Stimulated activated naive B cell treated with anti-CD40 and anti-IgM and Interleukin-4, amounts not matched to agents 10 μg/mL and 1 μg/mL and 100 μg/mL, for 72 hours (primary cell): ENCODE results near the gene NEMP1.

ENCODE experiments used
- ATAC-seq, 2 donors: fragments of 150-1000 bp; cut with Tn5 transposase; replicated peaks; 2 replicates each; pipeline ENCODE4 v1.10.0; 2021; ENCODE audit warnings: moderate library complexity in 1 of 2
- DNase-seq: peaks from one replicate; pipeline ENCODE4 v3.0.0; 2021
- H3K27ac Mint-ChIP-seq: one replicate; pipeline ENCODE4 v1.8.0; 2022; ENCODE audit warnings: mild to moderate bottlenecking, mixed read lengths
- H3K27me3 Mint-ChIP-seq, 2 donors: one replicate each; pipeline ENCODE4 v1.8.0; 2022; ENCODE audit warnings: mixed read lengths in 2 of 2
- H3K36me3 Mint-ChIP-seq, 2 donors: one replicate each; pipeline ENCODE4 v1.8.0; 2022; ENCODE audit warnings: mixed read lengths in 2 of 2, mild to moderate bottlenecking in 1 of 2
- H3K4me1 Mint-ChIP-seq, 2 donors: one replicate each; pipeline ENCODE4 v1.8.0; 2022; ENCODE audit warnings: mixed read lengths in 2 of 2, mild to moderate bottlenecking in 1 of 2
- H3K4me3 Mint-ChIP-seq, 2 donors: one replicate each; pipeline ENCODE4 v1.8.0; 2022; ENCODE audit warnings: mild to moderate bottlenecking in 2 of 2, mixed read lengths in 2 of 2, moderate library complexity in 1 of 2
- H3K9me3 Mint-ChIP-seq, 2 donors: one replicate each; pipeline ENCODE4 v1.8.0; 2022; ENCODE audit warnings: mixed read lengths in 2 of 2, mild to moderate bottlenecking in 1 of 2

Gene NEMP1

GRCh38 chr12:57112492-57113294 lies 34.1 kb upstream of the NEMP1 start:
- no peaks in the 10 kb centered on the region for H3K27me3 Mint-ChIP-seq
- DNase-seq (no peak), ATAC-seq (peak; percentile 67 to 69)
- peak overlapping the region; percentile 92 to 94 for H3K4me3 Mint-ChIP-seq
- H3K36me3 Mint-ChIP-seq, result peaks cover 25 to 31% of the 10 kb centered on the region in 2 donors
- peak overlapping the region; percentile 97 for H3K27ac Mint-ChIP-seq
- no peaks in the 10 kb centered on the region for H3K9me3 Mint-ChIP-seq
- peaks cover 32 to 41% of the 10 kb centered on the region in 2 donors for H3K4me1 Mint-ChIP-seq

- Mint-ChIP-seq H3K36me3 (peaks cover 34 to 46% of the 10 kb centered on the region in 2 donors), H3K27me3 (no peaks in the 10 kb centered on the region), H3K27ac (peak within 1 kb of the TSS; percentile 97), H3K4me3 (peak within 1 kb of the TSS; percentile 92 to 94), H3K9me3 (no peaks in the 10 kb centered on the region), H3K4me1 (peaks cover 42 to 56% of the 10 kb centered on the region in 2 donors)
- ATAC-seq (peak; percentile 71 to 72), DNase-seq (peak; percentile 77)
These were observed 32.6 kb upstream of the NEMP1 start, which contains the start of gene STAT6 for GRCh38 chr12:57111031-57111734. Gene STAT6, minus strand, starts transcription at chr12:57111362. Its CDS starts 3,084 bp downstream, at chr12:57108278.

DNA sequence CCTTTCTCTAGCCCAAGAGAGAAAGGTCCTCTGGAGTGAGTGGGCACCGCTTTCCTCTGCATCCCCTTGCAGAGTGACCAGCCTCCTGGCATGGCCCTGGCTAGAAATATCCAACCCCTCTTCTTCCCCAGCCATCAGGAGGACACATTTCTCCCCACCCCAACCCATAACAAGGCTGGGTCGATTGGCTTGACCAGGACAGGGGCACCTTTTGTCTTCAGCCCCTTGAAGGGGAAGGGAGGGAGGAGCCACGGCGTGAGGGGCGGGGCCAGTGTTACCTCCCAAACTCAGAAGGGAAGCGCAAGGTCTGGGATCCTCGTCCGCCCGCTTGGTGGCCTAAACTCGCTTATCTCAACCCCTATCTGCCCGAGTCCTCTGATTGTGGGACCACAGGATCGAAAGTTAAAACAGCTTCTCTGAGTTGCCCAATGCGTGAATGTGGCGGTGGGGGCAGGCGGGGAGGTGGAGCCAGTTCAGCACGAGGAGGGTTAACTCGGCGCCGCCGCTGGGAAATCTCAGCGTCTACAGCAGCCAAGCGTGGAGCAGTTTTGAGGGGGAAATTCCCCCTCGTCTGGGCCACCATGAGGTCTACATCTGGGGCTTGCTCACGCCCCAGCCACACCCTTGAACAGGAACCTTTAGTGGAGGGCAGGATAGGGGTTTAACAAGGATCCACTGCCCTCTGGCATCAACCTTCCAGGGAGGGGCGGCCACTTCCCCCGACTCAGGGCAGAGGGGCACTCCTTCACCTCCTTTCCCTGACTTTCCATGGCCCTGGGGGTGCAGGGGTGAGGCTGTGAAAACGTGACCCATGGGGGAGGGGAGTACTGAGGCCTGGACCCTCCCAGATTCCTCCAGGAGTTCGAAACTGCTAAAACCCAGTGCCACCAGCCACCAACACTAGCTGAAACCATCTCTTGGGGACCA lies 31.8 kb upstream of the NEMP1 start:
- peak; percentile 80 for DNase-seq
- Mint-ChIP-seq H3K36me3 (peaks cover 39 to 54% of the 10 kb centered on the region in 2 donors), H3K4me3 (peak overlapping the region; percentile 92 to 94), H3K27ac (peak overlapping the region; percentile 97), H3K9me3 (no peaks in the 10 kb centered on the region), H3K27me3 (no peaks in the 10 kb centered on the region), H3K4me1 (peaks cover 43 to 62% of the 10 kb centered on the region in 2 donors)
- peak; percentile 73 for ATAC-seq

GRCh38 chr12:57109207-57110103 lies 30.9 kb upstream of the NEMP1 start:
- Mint-ChIP-seq H3K4me3 (peak overlapping the region; percentile 92 to 94), H3K9me3 (no peaks in the 10 kb centered on the region), H3K4me1 (peaks cover 46 to 71% of the 10 kb centered on the region in 2 donors), H3K36me3 (peaks cover 47 to 63% of the 10 kb centered on the region in 2 donors), H3K27ac (peak overlapping the region; percentile 97), H3K27me3 (no peaks in the 10 kb centered on the region)
- no peak for ATAC-seq
- DNase-seq, result no peak

GRCh38 chr12:57107456-57108155 lies 29.0 kb upstream of the NEMP1 start:
- H3K4me1 Mint-ChIP-seq, result peaks cover 45 to 82% of the 10 kb centered on the region in 2 donors
- no peak for ATAC-seq
- DNase-seq, result no peak
- no peaks in the 10 kb centered on the region for H3K9me3 Mint-ChIP-seq
- H3K4me3 Mint-ChIP-seq, result peak overlapping the region; percentile 73 to 76
- no peaks in the 10 kb centered on the region for H3K27me3 Mint-ChIP-seq
- peaks cover 52 to 76% of the 10 kb centered on the region in 2 donors for H3K36me3 Mint-ChIP-seq
- peak overlapping the region; percentile 53 for H3K27ac Mint-ChIP-seq

DNA sequence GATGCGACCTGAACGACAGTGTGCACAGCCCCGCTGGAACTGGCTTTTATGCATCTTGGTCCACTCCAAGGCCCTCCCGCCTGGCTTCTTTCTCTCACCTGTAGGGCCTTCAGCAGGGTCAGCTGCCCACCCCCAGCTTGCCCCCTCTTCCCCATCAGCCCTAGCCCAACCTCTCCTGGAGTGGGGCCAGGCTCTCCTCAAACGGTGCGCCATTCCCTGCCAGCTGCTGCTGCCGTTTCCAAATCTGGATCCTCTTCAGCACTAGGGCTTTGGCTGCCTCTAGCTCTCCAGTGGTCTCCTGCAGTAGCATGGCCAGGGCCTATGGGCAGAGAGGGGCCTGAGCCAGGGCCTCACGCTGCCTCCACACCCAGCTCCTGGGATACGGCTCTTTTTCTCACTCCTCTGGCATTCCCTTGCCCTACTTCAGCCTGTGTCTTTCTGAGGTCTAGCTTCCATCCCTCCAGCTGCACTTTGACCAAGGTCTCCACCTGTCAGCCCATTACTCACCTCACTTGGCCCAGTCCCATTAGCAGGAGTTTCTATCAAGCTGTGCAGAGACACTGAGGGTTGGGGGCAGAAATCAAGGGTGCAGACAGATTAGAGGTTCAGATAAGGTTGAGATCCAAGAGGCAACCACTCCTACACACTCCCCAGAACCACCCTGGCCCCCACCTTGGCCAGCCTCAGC lies 27.6 kb upstream of the NEMP1 start:
- Mint-ChIP-seq H3K36me3 (peaks cover 61 to 82% of the 10 kb centered on the region in 2 donors), H3K27me3 (no peaks in the 10 kb centered on the region), H3K9me3 (no peaks in the 10 kb centered on the region), H3K27ac (peak overlapping the region; percentile 83), H3K4me3 (no peak overlapping the region), H3K4me1 (peaks cover 44 to 80% of the 10 kb centered on the region in 2 donors)
- DNase-seq (no peak), ATAC-seq (no peak)

DNA sequence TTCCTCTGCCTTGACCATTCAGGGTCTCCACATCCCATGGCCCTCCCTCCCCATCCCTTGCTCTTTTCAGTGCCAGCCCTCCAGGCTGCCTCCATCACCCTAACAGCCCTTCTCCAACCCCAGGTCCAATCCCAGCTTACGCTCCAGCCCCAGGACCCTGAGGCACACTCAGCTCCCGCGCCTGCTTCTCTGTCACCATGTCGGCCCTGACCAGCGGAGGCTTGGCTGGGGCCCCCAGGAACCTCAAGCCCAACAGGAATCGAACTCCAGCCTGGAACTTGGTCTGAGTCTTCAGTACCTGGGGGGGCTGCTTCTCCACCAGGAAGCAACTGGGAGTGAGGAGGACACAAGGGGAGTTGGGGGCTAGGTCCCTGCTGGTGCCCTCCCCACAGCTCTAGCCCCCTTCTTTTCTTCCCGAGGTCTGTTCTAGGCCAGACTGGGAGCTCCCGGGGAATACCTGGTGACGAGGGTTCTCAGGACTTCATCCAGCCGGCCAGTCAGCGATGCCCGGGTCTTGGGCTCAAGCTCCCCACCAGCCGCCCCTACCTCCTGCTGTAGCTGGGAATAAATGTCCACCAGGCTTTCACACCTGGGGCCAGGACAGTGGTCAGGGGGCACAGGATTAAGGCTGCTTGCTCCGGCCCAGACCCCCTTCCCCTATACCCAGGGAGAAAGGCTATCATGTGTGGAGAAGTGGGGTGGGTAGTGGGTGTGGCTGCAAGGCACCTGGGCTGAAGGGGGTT lies 26.6 kb upstream of the NEMP1 start:
- Mint-ChIP-seq H3K4me3 (no peak overlapping the region), H3K36me3 (peaks cover 57 to 77% of the 10 kb centered on the region in 2 donors), H3K4me1 (peaks cover 45 to 81% of the 10 kb centered on the region in 2 donors), H3K27ac (peak overlapping the region; percentile 77), H3K9me3 (no peaks in the 10 kb centered on the region), H3K27me3 (no peaks in the 10 kb centered on the region)
- DNase-seq (no peak), ATAC-seq (no peak)

DNA sequence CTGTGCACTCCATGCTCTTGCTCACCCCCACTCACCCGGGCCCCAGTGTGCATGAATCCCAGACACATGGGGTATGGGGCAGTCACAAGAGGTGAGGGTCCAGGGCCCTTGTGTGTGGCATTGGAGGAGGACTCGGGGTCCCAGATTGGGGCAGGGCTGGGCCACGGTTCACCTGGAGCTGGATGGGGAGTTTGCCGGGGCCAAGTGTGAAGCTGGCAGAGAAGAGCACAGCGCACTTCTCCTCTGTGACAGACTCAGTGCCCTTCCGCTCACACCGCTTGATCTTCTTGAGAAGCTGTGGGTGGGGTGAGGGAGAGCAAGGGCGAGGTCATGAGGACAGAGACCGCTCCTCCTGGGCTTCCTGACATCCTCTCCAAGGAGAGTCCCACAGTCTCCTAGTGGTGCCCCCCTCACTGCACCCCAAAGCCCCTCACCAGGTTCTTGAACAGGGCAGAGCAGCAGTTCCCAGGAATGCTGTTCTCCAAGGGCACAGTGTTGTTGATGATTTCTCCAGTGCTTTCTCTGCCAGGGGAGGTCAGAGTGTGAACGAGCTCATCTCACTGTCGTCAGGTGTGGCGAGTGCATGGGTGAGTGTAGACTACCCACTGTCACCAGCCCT lies 25.8 kb upstream of the NEMP1 start:
- no peak for ATAC-seq
- Mint-ChIP-seq H3K4me1 (peaks cover 44 to 81% of the 10 kb centered on the region in 2 donors), H3K27me3 (no peaks in the 10 kb centered on the region), H3K36me3 (peaks cover 57 to 77% of the 10 kb centered on the region in 2 donors), H3K4me3 (no peak overlapping the region), H3K27ac (peak overlapping the region; percentile 51), H3K9me3 (no peaks in the 10 kb centered on the region)
- no peak for DNase-seq

DNA sequence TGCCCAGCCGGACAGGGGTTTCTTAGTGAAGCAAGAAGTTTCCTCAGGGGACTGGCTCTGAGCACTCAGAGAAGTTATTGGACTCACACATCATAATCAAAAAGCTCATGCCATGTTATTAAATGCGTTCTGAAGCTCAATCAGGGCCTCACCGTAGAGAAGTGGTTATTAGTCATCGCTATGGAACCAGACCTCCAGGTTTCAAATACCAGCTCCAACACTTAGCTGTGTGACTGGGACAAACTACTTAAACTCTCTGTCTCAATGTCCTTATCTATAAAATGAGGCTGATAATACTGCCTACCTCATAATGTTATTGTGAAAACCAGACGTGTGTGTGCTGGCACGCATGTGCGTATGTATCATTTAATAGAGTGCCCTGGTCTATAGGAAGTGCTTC lies 25.3 kb upstream of the NEMP1 start:
- no peak for ATAC-seq
- peaks cover 61 to 80% of the 10 kb centered on the region in 2 donors for H3K36me3 Mint-ChIP-seq

GRCh38 chr12:57101892-57102695 lies 23.5 kb upstream of the NEMP1 start:
- no peaks in the 10 kb centered on the region for H3K27me3 Mint-ChIP-seq
- H3K9me3 Mint-ChIP-seq, result no peaks in the 10 kb centered on the region
- H3K27ac Mint-ChIP-seq, result peak overlapping the region; percentile 73
- no peak for DNase-seq
- H3K4me3 Mint-ChIP-seq, result no peak overlapping the region
- H3K36me3 Mint-ChIP-seq, result peaks cover 64 to 76% of the 10 kb centered on the region in 2 donors
- H3K4me1 Mint-ChIP-seq, result peaks cover 41 to 78% of the 10 kb centered on the region in 2 donors
- ATAC-seq, result peak; percentile 55 to 61

More for the DNA sequence above, 25.3 kb upstream of the NEMP1 start:
- DNase-seq, result no peak
- peak overlapping the region; percentile 51 for H3K27ac Mint-ChIP-seq
- H3K9me3 Mint-ChIP-seq, result no peaks in the 10 kb centered on the region
- no peak overlapping the region for H3K4me3 Mint-ChIP-seq
- H3K4me1 Mint-ChIP-seq, result peaks cover 45 to 83% of the 10 kb centered on the region in 2 donors
- no peaks in the 10 kb centered on the region for H3K27me3 Mint-ChIP-seq

GRCh38 chr12:57099766-57100165 lies 21.2 kb upstream of the NEMP1 start:
- no peak overlapping the region for H3K4me3 Mint-ChIP-seq
- H3K9me3 Mint-ChIP-seq, result no peaks in the 10 kb centered on the region
- H3K4me1 Mint-ChIP-seq, result peaks cover 53 to 81% of the 10 kb centered on the region in 2 donors
- peaks cover 62 to 75% of the 10 kb centered on the region in 2 donors for H3K36me3 Mint-ChIP-seq
- no peaks in the 10 kb centered on the region for H3K27me3 Mint-ChIP-seq
- no peak for ATAC-seq
- no peak for DNase-seq
- H3K27ac Mint-ChIP-seq, result peak overlapping the region; percentile 91
